Brain microvascular endothelial cell (primary cell): ENCODE data around the gene PFN1.

Source experiments
- DNase-seq: peaks from one replicate; pipeline ENCODE4 v3.0.0-alpha.2; 2020
- H3K27ac ChIP-seq: fragments of 250-450 bp; sonication (Bioruptor Pico); 2 replicates; pipeline ENCODE4 v1.5.1; 2020; ENCODE audit warnings: mild to moderate bottlenecking, moderate library complexity
- H3K27me3 ChIP-seq: fragments of 250-450 bp; sonication (Bioruptor Pico); replicated peaks from 2 replicates; pipeline ENCODE4 v1.5.1; 2020; ENCODE audit warnings: mild to moderate bottlenecking
- H3K36me3 ChIP-seq: fragments of 250-450 bp; sonication (Bioruptor Pico); replicated peaks from 2 replicates; pipeline ENCODE4 v1.5.1; 2020; ENCODE audit warnings: mild to moderate bottlenecking
- H3K4me3 ChIP-seq: 2 replicates; pipeline ENCODE4 v1.5.1; 2011; ENCODE audit warnings: low read depth, mild to moderate bottlenecking, control low read depth, low read length, moderate library complexity
- in situ Hi-C: cut with HindIII; loops from 2 replicates; pipeline ENCODE4 v1.10.0; 2017; ENCODE audit warnings: low sequenced_read_pairs, low pct_ligation_motif_present
- TF ChIP-seq, protein P1 (sequence below): IDR thresholded peaks from 2 replicates; pipeline ENCODE4 v1.5.1; 2011; ENCODE audit warnings: low read depth, mild to moderate bottlenecking, moderate library complexity, low read length, control low read depth, inconsistent platforms; ENCODE audit errors: missing control alignments

The PFN1 gene

GRCh38 chr17:4948166-4948930 is at the start of gene PFN1:
TSS of gene PFN1 (minus strand) at chr17:4948530. CDS start at chr17:4948394, 136 bp downstream.
- Histone ChIP-seq H3K27ac (peak within 1 kb of the TSS; percentile 88), H3K36me3 (peaks cover 47% of the 10 kb centered on the region), H3K4me3 (peak within 1 kb of the TSS; percentile 99), H3K27me3 (no peaks in the 10 kb centered on the region)
- peak; percentile 88 for DNase-seq
- TF ChIP-seq, protein P1, sequence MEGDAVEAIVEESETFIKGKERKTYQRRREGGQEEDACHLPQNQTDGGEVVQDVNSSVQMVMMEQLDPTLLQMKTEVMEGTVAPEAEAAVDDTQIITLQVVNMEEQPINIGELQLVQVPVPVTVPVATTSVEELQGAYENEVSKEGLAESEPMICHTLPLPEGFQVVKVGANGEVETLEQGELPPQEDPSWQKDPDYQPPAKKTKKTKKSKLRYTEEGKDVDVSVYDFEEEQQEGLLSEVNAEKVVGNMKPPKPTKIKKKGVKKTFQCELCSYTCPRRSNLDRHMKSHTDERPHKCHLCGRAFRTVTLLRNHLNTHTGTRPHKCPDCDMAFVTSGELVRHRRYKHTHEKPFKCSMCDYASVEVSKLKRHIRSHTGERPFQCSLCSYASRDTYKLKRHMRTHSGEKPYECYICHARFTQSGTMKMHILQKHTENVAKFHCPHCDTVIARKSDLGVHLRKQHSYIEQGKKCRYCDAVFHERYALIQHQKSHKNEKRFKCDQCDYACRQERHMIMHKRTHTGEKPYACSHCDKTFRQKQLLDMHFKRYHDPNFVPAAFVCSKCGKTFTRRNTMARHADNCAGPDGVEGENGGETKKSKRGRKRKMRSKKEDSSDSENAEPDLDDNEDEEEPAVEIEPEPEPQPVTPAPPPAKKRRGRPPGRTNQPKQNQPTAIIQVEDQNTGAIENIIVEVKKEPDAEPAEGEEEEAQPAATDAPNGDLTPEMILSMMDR, result no peak
- in situ Hi-C loops, result no loop called here

- peaks cover 17% of the 10 kb centered on the region for H3K36me3 ChIP-seq
- H3K27me3 ChIP-seq, result no peaks in the 10 kb centered on the region
- peak within 1 kb of the TSS; percentile 84 for H3K27ac ChIP-seq
- DNase-seq, result peak; percentile 71
- in situ Hi-C loops, result no loop called here
- TF ChIP-seq, protein P1, result no peak
- H3K4me3 ChIP-seq, result peak within 1 kb of the TSS; percentile 86
Measured at GRCh38 chr17:4997302-4998026, 49.1 kb upstream of the PFN1 start, which contains the start of the genes INCA1 and KIF1C. TSS of gene INCA1 (minus strand) at chr17:4997522. CDS start at chr17:4994437, 3,085 bp downstream. TSS of gene KIF1C (plus strand) at chr17:4997950. CDS start at chr17:5000247, 2,297 bp downstream.

DNA sequence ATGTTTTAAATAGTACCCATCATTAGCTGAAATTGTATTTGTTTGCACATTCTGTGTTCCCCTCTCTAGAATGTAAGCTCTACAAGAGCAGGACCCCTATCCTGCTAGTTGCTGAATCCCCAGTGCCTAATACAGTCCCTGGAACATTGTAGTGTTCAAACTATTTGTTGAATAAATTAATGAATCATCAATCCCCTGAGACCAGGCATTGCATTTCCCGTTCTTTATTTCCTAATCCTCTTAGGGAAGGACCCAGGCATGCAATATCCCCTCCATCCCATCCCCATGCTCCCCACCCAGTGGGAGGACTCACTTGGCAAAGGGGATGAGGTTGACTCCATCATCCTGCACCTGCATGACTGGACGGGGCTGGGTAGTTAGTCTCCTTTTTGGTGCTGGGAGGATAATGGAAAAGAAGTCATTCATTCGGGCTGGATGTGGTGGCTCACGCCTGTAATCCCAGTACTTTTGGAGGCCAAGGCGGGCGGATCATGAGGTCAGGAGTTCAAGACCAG is 45.8 kb upstream of the PFN1 start:
- H3K4me3 ChIP-seq, result no peak overlapping the region
- TF ChIP-seq, protein P1, result no peak

DNA sequence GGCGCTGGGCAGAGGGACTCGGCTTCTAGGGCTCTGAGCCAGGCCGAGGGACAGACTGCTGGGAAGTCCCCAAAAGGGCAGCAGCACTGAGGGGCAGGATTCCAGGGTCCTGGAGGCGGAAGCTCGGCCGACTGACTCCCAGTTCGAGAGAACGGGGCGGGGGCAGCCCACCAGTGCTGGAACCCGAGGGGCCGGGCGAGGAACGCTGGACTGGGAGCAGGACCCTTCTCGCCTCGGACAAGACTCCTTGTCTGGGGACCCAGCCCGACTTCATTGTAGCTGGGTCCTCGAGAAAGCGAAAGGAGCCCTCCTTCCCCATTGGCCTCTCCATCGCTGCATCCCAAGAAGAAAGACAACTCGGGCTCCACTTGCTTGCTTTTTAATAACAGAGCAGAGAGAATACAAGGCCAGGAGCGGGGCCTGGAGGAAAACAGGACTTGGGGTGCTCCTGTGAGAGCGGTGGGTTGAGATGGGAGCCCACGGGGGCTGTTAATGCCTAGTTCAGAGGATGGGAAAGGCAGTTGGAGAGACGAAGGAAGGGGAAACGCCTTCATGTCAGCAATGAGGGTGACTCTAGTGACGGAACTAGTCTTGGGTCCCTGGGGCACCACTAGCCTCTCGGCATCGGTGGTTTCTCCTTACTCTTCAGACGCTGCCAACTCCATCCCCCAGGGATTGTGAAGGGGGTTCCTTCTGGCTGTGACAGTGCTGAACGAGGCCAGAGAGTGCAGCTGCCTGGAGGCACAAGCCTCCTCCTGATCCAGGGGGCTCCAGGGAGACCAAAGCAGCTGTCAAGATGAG is 39.6 kb upstream of the PFN1 start:
- Histone ChIP-seq H3K36me3 (peaks cover under 1% of the 10 kb centered on the region), H3K4me3 (peak overlapping the region; percentile 82), H3K27ac (peak overlapping the region; percentile 47), H3K27me3 (no peaks in the 10 kb centered on the region)
- in situ Hi-C loops, result no loop called here
- no peak for DNase-seq
- TF ChIP-seq, protein P1, result no peak

More for the DNA sequence above, 45.8 kb upstream of the PFN1 start:
- no peaks in the 10 kb centered on the region for H3K27me3 ChIP-seq
- DNase-seq, result no peak
- H3K36me3 ChIP-seq, result no peaks in the 10 kb centered on the region
- in situ Hi-C loops, result no loop called here
- no peak overlapping the region for H3K27ac ChIP-seq

DNA sequence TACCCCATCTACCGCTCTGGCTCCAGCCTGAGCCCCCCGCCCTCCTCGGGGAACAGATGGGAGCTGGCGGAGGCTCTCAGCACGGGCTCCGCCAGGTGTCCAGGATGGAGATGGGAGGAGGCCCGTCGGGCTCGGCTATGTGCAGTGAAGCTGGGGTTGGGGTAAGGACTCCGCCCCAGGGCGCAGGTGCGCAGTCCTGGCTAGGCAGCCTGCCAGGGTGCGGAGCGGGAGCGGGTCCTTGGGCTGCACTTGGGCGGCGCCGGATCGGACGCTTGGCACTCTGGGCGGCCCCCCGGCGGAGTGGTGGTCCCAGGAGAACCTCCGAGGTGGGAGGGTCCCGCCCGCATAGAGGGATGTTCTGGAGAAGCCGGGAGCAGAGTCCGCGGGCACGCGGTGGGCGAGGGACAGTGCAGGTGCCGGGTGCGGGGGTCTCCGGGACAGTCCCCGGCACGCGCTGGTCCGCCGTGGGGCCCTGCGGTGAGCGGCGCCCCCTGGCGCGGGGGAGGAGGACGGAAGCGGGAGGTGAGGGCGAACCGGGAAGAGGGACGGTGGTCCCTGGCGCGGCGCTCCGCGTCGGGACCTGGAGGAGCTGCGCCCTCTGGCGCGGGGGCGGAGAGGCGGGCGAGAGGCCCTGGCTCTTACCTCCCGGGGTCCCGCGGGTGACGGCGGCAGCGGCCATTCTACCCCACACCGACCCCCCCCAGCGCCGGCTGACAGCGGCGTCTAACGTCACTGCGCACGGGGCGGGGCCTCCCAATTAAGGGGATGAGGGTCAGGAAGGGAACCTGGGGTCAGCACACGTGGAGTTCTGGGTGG is 38.8 kb upstream of the PFN1 start, which contains the start of gene CAMTA2:
TSS of gene CAMTA2 (minus strand) at position 725 of the 816 bp plus-strand sequence. CDS start 1,453 bp downstream, outside the sequence.
- DNase-seq, result peak; percentile 47
- TF ChIP-seq, protein P1, result peak; percentile 52
- H3K4me3 ChIP-seq, result peak within 1 kb of the TSS; percentile 82
- no peaks in the 10 kb centered on the region for H3K27me3 ChIP-seq
- peaks cover 8% of the 10 kb centered on the region for H3K36me3 ChIP-seq
- in situ Hi-C loops, result no loop called here
- peak within 1 kb of the TSS; percentile 47 for H3K27ac ChIP-seq
